ENCODE measurements around the gene GDPD4.

DNA sequence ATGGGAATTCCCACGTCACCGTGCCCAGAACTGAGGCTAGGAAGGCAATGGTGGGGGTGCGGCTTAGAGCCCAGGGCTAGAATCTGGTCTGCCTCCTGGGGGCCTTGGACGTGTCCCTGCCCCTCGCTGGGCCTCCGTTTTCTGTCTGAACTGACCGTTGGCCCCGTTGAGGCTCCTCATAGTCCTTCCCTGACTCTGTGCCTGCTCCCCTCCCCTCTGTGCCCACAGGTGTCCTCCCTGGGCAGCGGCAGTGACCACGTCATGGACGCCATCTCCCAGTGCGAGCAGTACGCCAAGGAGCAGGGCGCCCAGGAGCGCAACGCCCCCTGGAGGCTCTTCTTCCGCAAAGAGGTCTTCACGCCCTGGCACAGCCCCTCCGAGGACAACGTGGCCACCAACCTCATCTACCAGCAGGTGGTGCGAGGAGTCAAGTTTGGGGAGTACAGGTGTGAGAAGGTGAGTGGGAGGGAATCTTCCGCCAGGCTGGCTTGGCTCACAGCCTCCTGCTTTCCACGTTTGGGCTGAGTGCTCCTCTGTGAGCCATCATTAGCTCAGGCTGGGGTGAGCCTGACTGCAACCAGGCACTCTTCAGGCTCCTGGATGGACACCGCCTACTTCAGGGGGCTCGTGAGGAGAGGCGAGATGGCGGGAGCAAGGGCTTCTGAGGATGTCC, 109.5 kb downstream of the GDPD4 start:
- no peak for TF ChIP-seq POLR2A (IDR thresholded peaks at IDR 0.05)
- TF ChIP-seq, protein P1, sequence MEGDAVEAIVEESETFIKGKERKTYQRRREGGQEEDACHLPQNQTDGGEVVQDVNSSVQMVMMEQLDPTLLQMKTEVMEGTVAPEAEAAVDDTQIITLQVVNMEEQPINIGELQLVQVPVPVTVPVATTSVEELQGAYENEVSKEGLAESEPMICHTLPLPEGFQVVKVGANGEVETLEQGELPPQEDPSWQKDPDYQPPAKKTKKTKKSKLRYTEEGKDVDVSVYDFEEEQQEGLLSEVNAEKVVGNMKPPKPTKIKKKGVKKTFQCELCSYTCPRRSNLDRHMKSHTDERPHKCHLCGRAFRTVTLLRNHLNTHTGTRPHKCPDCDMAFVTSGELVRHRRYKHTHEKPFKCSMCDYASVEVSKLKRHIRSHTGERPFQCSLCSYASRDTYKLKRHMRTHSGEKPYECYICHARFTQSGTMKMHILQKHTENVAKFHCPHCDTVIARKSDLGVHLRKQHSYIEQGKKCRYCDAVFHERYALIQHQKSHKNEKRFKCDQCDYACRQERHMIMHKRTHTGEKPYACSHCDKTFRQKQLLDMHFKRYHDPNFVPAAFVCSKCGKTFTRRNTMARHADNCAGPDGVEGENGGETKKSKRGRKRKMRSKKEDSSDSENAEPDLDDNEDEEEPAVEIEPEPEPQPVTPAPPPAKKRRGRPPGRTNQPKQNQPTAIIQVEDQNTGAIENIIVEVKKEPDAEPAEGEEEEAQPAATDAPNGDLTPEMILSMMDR (IDR thresholded peaks at IDR 0.05): peak in 3 of 5 experiments; percentile 10 to 25 (median 24)
